ENCODE results near the gene UBR4. TPM values are rescaled to one million over a fixed set of nuclear protein-coding genes. Genes with fewer than 3 reads are reported as not detected.

UBR4 gene
- total RNA-seq, 1 experiment from 2014 or later = 131 TPM

DNA sequence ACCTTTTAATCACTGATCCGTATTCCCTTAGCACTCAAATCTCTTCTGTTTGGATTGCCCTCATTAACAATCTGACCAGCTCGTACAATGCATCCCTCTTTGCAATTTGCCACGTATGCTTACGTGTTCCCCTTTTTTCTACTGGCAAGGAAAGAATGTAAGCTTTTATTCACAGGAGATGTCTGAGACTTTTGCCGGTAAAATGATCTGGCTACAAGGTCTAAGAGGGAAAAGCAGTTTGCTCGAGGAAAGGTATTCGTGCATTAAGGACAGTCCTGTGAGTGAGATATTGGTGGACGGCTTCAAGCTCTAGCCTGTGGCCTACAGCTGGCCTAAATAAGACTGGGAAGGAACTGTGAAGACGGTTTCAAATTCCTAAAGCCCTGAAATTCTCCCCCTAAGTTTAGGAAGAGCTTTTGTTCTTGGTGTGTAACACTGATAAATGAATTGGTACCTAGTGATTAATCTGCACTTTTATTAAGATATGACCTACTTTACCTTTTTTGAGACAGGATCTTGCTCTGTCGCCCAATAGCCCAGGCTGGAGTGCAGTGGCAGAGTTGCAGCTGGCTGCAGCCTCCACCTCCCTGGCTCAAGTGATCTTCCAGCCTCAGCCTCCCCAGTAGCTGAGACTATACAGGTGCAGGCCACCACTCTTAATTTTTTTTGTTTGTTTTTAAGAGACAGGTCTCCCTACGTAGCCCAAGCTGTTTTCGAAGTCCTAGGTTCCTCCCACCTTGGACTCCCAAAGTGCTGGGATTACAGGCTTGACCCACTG, 895 bp upstream of the UBR4 start:
- Histone ChIP-seq H2BK12ac (ENCODE audit: insufficient read length, low read depth, low read length) (no peak overlapping the region), H3K9me3 (ENCODE audit: control insufficient read depth, low read depth, low read length) (no peaks in the 10 kb centered on the region), H4K91ac (ENCODE audit: insufficient read length, low read depth, low read length) (no peak overlapping the region), H3K79me2 (ENCODE audit: insufficient read depth, low read length) (peaks cover 35% of the 10 kb centered on the region), H2AK5ac (ENCODE audit: insufficient read length, low read length) (no peak overlapping the region), H3K18ac (ENCODE audit: insufficient read length, low read depth, low read length) (peak overlapping the region; percentile 76), H2AFZ (ENCODE audit: low read length) (no peak overlapping the region), H3K4ac (ENCODE audit: low read depth, low read length) (no peak overlapping the region; the same call in 1 of the 2 replicates), H3K23ac (ENCODE audit: insufficient read length, low read depth, low read length) (no peak overlapping the region), H4K5ac (ENCODE audit: insufficient read length, low read depth, low read length) (peak overlapping the region; percentile 21), H3K79me1 (ENCODE audit: insufficient read depth, low read depth, low read length, poor library complexity, severe bottlenecking) (peaks cover 10% of the 10 kb centered on the region), H3K4me1 (ENCODE audit: insufficient read depth, low read length) (no peaks in the 10 kb centered on the region; the same call in 1 of the 2 replicates), H3K56ac (ENCODE audit: insufficient read length, low read depth, low read length) (no peak overlapping the region), H2BK20ac (ENCODE audit: low read depth, low read length, poor library complexity, severe bottlenecking) (no peak overlapping the region), H4K20me1 (ENCODE audit: control insufficient read depth, insufficient read depth, insufficient read length) (no peaks in the 10 kb centered on the region), H4K8ac (replicated peaks; ENCODE audit: insufficient read length, low read depth, low read length) (no peak overlapping the region), H3T11ph (ENCODE audit: low read length) (no peak overlapping the region), H3K23me2 (ENCODE audit: insufficient read length, low read depth, low read length, poor library complexity, severe bottlenecking) (peaks cover 11% of the 10 kb centered on the region), H2BK120ac (ENCODE audit: low read depth, low read length, poor library complexity, severe bottlenecking) (no peak overlapping the region), H3K27me3 (ENCODE audit: insufficient read depth, low read length) (no peaks in the 10 kb centered on the region), H3K9ac (ENCODE audit: extremely low read depth, insufficient read length, low read length) (peak overlapping the region; percentile 93), H3K27ac (ENCODE audit: insufficient read length, low read depth, low read length) (peak overlapping the region; percentile 88), H3K4me2 (ENCODE audit: insufficient read depth, insufficient read length, low read length) (peak overlapping the region; percentile 85), H2BK5ac (ENCODE audit: insufficient read length, low read length) (no peak overlapping the region), H2BK15ac (ENCODE audit: low read depth, low read length) (no peak overlapping the region), H3K14ac (ENCODE audit: insufficient read depth, low read length) (no peak overlapping the region; the same call in 1 of the 2 replicates)
- peaks cover 2 to 20% (median 18%) of the 10 kb centered on the region in 3 experiments; a peak in 6 of 7 replicates for H3K36me3 Mint-ChIP-seq (ENCODE audit: insufficient read depth in 1 of 3, low read depth in 3 of 3)
- DNase-seq = no peak
- no peaks in the 10 kb centered on the region for H3K9me3 Mint-ChIP-seq
- no peaks in the 10 kb centered on the region for H3K27me3 Mint-ChIP-seq (ENCODE audit: low read depth)
- TF ChIP-seq, protein P1, sequence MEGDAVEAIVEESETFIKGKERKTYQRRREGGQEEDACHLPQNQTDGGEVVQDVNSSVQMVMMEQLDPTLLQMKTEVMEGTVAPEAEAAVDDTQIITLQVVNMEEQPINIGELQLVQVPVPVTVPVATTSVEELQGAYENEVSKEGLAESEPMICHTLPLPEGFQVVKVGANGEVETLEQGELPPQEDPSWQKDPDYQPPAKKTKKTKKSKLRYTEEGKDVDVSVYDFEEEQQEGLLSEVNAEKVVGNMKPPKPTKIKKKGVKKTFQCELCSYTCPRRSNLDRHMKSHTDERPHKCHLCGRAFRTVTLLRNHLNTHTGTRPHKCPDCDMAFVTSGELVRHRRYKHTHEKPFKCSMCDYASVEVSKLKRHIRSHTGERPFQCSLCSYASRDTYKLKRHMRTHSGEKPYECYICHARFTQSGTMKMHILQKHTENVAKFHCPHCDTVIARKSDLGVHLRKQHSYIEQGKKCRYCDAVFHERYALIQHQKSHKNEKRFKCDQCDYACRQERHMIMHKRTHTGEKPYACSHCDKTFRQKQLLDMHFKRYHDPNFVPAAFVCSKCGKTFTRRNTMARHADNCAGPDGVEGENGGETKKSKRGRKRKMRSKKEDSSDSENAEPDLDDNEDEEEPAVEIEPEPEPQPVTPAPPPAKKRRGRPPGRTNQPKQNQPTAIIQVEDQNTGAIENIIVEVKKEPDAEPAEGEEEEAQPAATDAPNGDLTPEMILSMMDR (conservative IDR thresholded peaks at IDR 0.05) = no peak
- H3K4me3 Mint-ChIP-seq = peak overlapping the region; percentile 82 to 90
- WGBS (ENCODE audit: extremely low coverage, insufficient read length, low lambda C conversion rate) = no CpG with 5 or more reads among the region's 12 CpGs
- H3K27ac Mint-ChIP-seq = peak overlapping the region; percentile 97 to 98 (median 98)
- H3K4me1 Mint-ChIP-seq = peaks cover 27 to 28% of the 10 kb centered on the region in 2 experiments
